Smooth muscle cell (in vitro differentiated cells): ENCODE data around the gene SP110. TPM values are rescaled to one million over a fixed set of nuclear protein-coding genes. Genes with fewer than 3 reads are reported as not detected.
"Not testable (repeated sequence)": the region's sequence is repeated elsewhere in the genome, so short reads cannot be mapped to it uniquely, and the experiment has no call there.

Experiments
- DNase-seq: peaks from one replicate; lab custom pipeline; 2025; ENCODE audit not compliant: unreplicated experiment; lab: John Stamatoyannopoulos, UW
- H2AFZ ChIP-seq: fragments of 200-600 bp; sonication (generic); 2 replicates; pipeline ENCODE4 v1.6.0; 2016; ENCODE audit warnings: antibody characterized with exemption, low read depth, mild to moderate bottlenecking
- H3F3A ChIP-seq: fragments of 200-600 bp; sonication (generic); 2 replicates; pipeline ENCODE4 v1.6.0; 2017; ENCODE audit warnings: antibody characterized with exemption, low read depth
- H3K27ac ChIP-seq: fragments of 200-600 bp; sonication (generic); 2 replicates; pipeline ENCODE4 v1.5.1; 2016; ENCODE audit warnings: low read depth, mild to moderate bottlenecking
- H3K27me3 ChIP-seq: fragments of 200-600 bp; sonication (generic); 2 replicates; pipeline ENCODE4 v1.6.1; 2016; ENCODE audit warnings: low read depth, mild to moderate bottlenecking
- H3K36me3 ChIP-seq: fragments of 200-600 bp; sonication (generic); 2 replicates; pipeline ENCODE4 v1.5.1; 2016; ENCODE audit warnings: low read depth
- H3K4me1 ChIP-seq: fragments of 200-600 bp; sonication (generic); 2 replicates; pipeline ENCODE4 v1.5.1; 2016; ENCODE audit warnings: low read depth
- H3K4me2 ChIP-seq: fragments of 200-600 bp; sonication (generic); 2 replicates; pipeline ENCODE4 v1.6.0; 2016; ENCODE audit warnings: mild to moderate bottlenecking
- H3K4me3 ChIP-seq: fragments of 200-600 bp; sonication (generic); 2 replicates; pipeline ENCODE4 v1.5.1; 2016; ENCODE audit warnings: mild to moderate bottlenecking
- H3K79me2 ChIP-seq: fragments of 200-600 bp; sonication (generic); 2 replicates; pipeline ENCODE4 v1.6.0; 2016; ENCODE audit warnings: low read depth, mild to moderate bottlenecking
- H3K9ac ChIP-seq: fragments of 200-600 bp; sonication (generic); 2 replicates; pipeline ENCODE4 v1.6.0; 2016; ENCODE audit warnings: low read depth
- H3K9me3 ChIP-seq: fragments of 200-600 bp; sonication (generic); replicated peaks from 2 replicates; pipeline ENCODE4 v1.5.1; 2016; ENCODE audit warnings: low read depth
- H4K20me1 ChIP-seq: fragments of 200-600 bp; sonication (generic); 2 replicates; pipeline ENCODE4 v1.6.0; 2016; ENCODE audit warnings: low read depth
- CTCF ChIP-seq: fragments of 200-600 bp; sonication (generic); IDR thresholded peaks from 2 replicates; pipeline ENCODE4 v1.5.1; 2017; ENCODE audit warnings: borderline replicate concordance, mild to moderate bottlenecking, antibody characterized with exemption; ENCODE audit not compliant: insufficient read depth, poor library complexity, severe bottlenecking
- WGBS: methylation state at CpG from one replicate; pipeline ENCODE4 v1.1.7; 2016; ENCODE audit warnings: low lambda C conversion rate; 5-methylcytosine and 5-hydroxymethylcytosine counted together
- polyA plus RNA-seq: library from polyadenylated mRNA; unstranded; fragments of >200 nt; fragmentation: Nextera tagmentation; extraction: Ambion mirVana; gene quantifications from 2 replicates; pipeline ENCODE4 v1.2.1, GENCODE V29; 2016
- total RNA-seq: library from RNA; depleted of rRNA; stranded (reverse); fragments of >200 nt; gene quantifications from 2 replicates; pipeline ENCODE4 v1.2.3, GENCODE V29; 2014

Gene SP110
- total and polyA plus RNA-seq, 2 experiments from 2014 or later: 3.2 to 5.6 TPM

GRCh38 chr2:230124757-230125431 is 94.9 kb downstream of the SP110 start:
- 64% methylated on average over 11 of the region's 11 CpGs for WGBS
- no peaks in the 10 kb centered on the region for H3K36me3 ChIP-seq
- no peak overlapping the region for H3K4me3 ChIP-seq
- no peaks in the 10 kb centered on the region for H4K20me1 ChIP-seq
- TF ChIP-seq CTCF: no peak
- no peaks in the 10 kb centered on the region for H3F3A ChIP-seq
- H3K27me3 ChIP-seq: no peaks in the 10 kb centered on the region
- H2AFZ ChIP-seq: no peak overlapping the region
- no peaks in the 10 kb centered on the region for H3K79me2 ChIP-seq
- H3K9ac ChIP-seq: no peak overlapping the region
- no peaks in the 10 kb centered on the region for H3K9me3 ChIP-seq
- DNase-seq: no peak
- H3K4me1 ChIP-seq: no peaks in the 10 kb centered on the region
- H3K27ac ChIP-seq: no peak overlapping the region
- no peak overlapping the region for H3K4me2 ChIP-seq

- H3K27me3 ChIP-seq: no peaks in the 10 kb centered on the region
- no peak overlapping the region for H2AFZ ChIP-seq
- no peaks in the 10 kb centered on the region for H3K36me3 ChIP-seq
- H3K27ac ChIP-seq: no peak overlapping the region
- H3K4me3 ChIP-seq: no peak overlapping the region
- no peaks in the 10 kb centered on the region for H3K4me1 ChIP-seq
- 89% methylated on average over 6 of the region's 6 CpGs for WGBS
- no peaks in the 10 kb centered on the region for H3K79me2 ChIP-seq
- DNase-seq: no peak
- TF ChIP-seq CTCF: no peak
- H3K4me2 ChIP-seq: no peak overlapping the region
- no peak overlapping the region for H3K9ac ChIP-seq
- H3K9me3 ChIP-seq: no peaks in the 10 kb centered on the region
- H4K20me1 ChIP-seq: no peaks in the 10 kb centered on the region
- H3F3A ChIP-seq: no peaks in the 10 kb centered on the region
These were observed 95.5 kb downstream of the SP110 start for GRCh38 chr2:230124235-230124634.

GRCh38 chr2:230120376-230120775 is 99.4 kb downstream of the SP110 start:
- H3K9ac ChIP-seq, H3K4me1 ChIP-seq, H3K9me3 ChIP-seq, H3K4me2 ChIP-seq, H3F3A ChIP-seq, H3K4me3 ChIP-seq, H3K36me3 ChIP-seq, H4K20me1 ChIP-seq, H3K27me3 ChIP-seq, H3K27ac ChIP-seq, DNase-seq, H2AFZ ChIP-seq, H3K79me2 ChIP-seq: not testable (repeated sequence)
- 86% methylated on average over 2 of the region's 2 CpGs for whole genome bisulfite sequencing

GRCh38 chr2:230119827-230120226 is 100.0 kb downstream of the SP110 start:
- DNase-seq, H3F3A ChIP-seq, H3K27ac ChIP-seq, H3K9me3 ChIP-seq, H3K4me1 ChIP-seq, H3K4me2 ChIP-seq, H4K20me1 ChIP-seq, H3K36me3 ChIP-seq, H3K4me3 ChIP-seq, H3K27me3 ChIP-seq, H2AFZ ChIP-seq, H3K79me2 ChIP-seq, H3K9ac ChIP-seq: not testable (repeated sequence)
- WGBS: 100% methylated on average over 1 of the region's 1 CpG

Other genes with a start within 250 kb of the SP110 start
- gene SLC16A14, start 151.1 kb downstream of the SP110 start, total RNA-seq: 0.76 and 1.3 TPM in 2 replicates
- 0.15 and 0.69 TPM in 2 replicates for gene SLC16A14, start 151.1 kb downstream of the SP110 start, polyA plus RNA-seq
- gene SP140, start 5.8 kb upstream of the SP110 start, total RNA-seq: 0.04 TPM in 1 of 2 replicates, not detected in the other
- gene SP140, start 5.8 kb upstream of the SP110 start, polyA plus RNA-seq: not detected in 2 replicates
- gene SP140L, start 107.2 kb upstream of the SP110 start, total RNA-seq: 0.90 and 1.2 TPM in 2 replicates
- gene SP140L, start 107.2 kb upstream of the SP110 start, polyA plus RNA-seq: 1.6 and 2.4 TPM in 2 replicates
- 14.6 and 15.5 TPM in 2 replicates for gene SP100, start 196.2 kb upstream of the SP110 start, total RNA-seq
- 9.5 and 14.7 TPM in 2 replicates for gene SP100, start 196.2 kb upstream of the SP110 start, polyA plus RNA-seq